GM21619 (cell line): ENCODE measurements around the gene ACR.
"Not testable (repeated sequence)": the region's sequence is repeated elsewhere in the genome, so short reads cannot be mapped to it uniquely, and the experiment has no call there.

ENCODE experiments used
- ATAC-seq: cut with Tn5 transposase; IDR thresholded peaks from one replicate; pipeline ENCODE4 v1.9.1; 2021; ENCODE audit not compliant: unreplicated experiment

Gene ACR

GRCh38 chr22:50731811-50732624 is 6.0 kb upstream of the ACR start:
- no peak for ATAC-seq

GRCh38 chr22:50732681-50733080 is 5.3 kb upstream of the ACR start:
- no peak for ATAC-seq

- ATAC-seq = no peak
Observed at GRCh38 chr22:50733521-50734342, 4.3 kb upstream of the ACR start.

- ATAC-seq = no peak
Observed at GRCh38 chr22:50734343-50734771, 3.6 kb upstream of the ACR start.

GRCh38 chr22:50734986-50735738 is 2.8 kb upstream of the ACR start:
- no peak for ATAC-seq

GRCh38 chr22:50735739-50736030 is 2.3 kb upstream of the ACR start:
- no peak for ATAC-seq

- ATAC-seq = no peak
Observed at GRCh38 chr22:50738649-50739227, 734 bp downstream of the ACR start.

GRCh38 chr22:50739279-50739691 is 1.3 kb downstream of the ACR start:
- ATAC-seq = no peak

- no peak for ATAC-seq
Observed at GRCh38 chr22:50739894-50740293, 1.9 kb downstream of the ACR start.

- ATAC-seq = not testable (repeated sequence)
Observed at GRCh38 chr22:50740714-50741113, 2.7 kb downstream of the ACR start.

- not testable (repeated sequence) for ATAC-seq
Observed at GRCh38 chr22:50744424-50744823, 6.4 kb downstream of the ACR start.

GRCh38 chr22:50747521-50747920 is 9.5 kb downstream of the ACR start:
- not testable (repeated sequence) for ATAC-seq

GRCh38 chr22:50748630-50749029 is 10.6 kb downstream of the ACR start:
- not testable (repeated sequence) for ATAC-seq

- not testable (repeated sequence) for ATAC-seq
Observed at GRCh38 chr22:50749302-50750074, 11.5 kb downstream of the ACR start.

- not testable (repeated sequence) for ATAC-seq
Observed at GRCh38 chr22:50755251-50755650, 17.2 kb downstream of the ACR start.

GRCh38 chr22:50756406-50756805 is 18.4 kb downstream of the ACR start:
- ATAC-seq = not testable (repeated sequence)

GRCh38 chr22:50756949-50757491 is 19.0 kb downstream of the ACR start:
- not testable (repeated sequence) for ATAC-seq

GRCh38 chr22:50759597-50760341 is 21.8 kb downstream of the ACR start:
- not testable (repeated sequence) for ATAC-seq

- not testable (repeated sequence) for ATAC-seq
Observed at GRCh38 chr22:50761829-50762228, 23.8 kb downstream of the ACR start.
